Subcutaneous abdominal adipose tissue (tissue), 5 donors: ENCODE data around the gene ASRGL1.
"Not testable (repeated sequence)": the region's sequence is repeated elsewhere in the genome, so short reads cannot be mapped to it uniquely, and the experiment has no call there.

Experiments
- H3K27ac ChIP-seq: one replicate; pipeline ENCODE4 v1.7.0; 2013; ENCODE audit warnings: low read depth, mild to moderate bottlenecking, inconsistent platforms, low read length, moderate library complexity
- H3K27me3 ChIP-seq, 5 donors: one replicate each; pipeline ENCODE4 v1.7.0; 2013; ENCODE audit warnings: low read length in 5 of 5, inconsistent platforms in 1 of 5; ENCODE audit not compliant: control insufficient read depth in 5 of 5, insufficient read depth in 4 of 5
- H3K36me3 ChIP-seq, 5 donors: one replicate each; pipeline ENCODE4 v1.7.0; 2013; ENCODE audit warnings: low read length in 5 of 5; ENCODE audit not compliant: control insufficient read depth in 5 of 5, insufficient read depth in 5 of 5
- H3K4me1 ChIP-seq, 5 donors: one replicate each; pipeline ENCODE4 v1.7.0; 2013; ENCODE audit warnings: low read length in 5 of 5, mild to moderate bottlenecking in 3 of 5, moderate library complexity in 1 of 5; ENCODE audit not compliant: control insufficient read depth in 5 of 5, insufficient read depth in 5 of 5
- H3K4me3 ChIP-seq, 5 donors: one replicate each; pipeline ENCODE4 v1.7.0; 2013; ENCODE audit warnings: low read length in 5 of 5, low read depth in 1 of 5
- H3K9ac ChIP-seq, 5 donors: one replicate each; pipeline ENCODE4 v1.7.0; 2013; ENCODE audit warnings: low read length in 5 of 5, mild to moderate bottlenecking in 4 of 5, moderate library complexity in 3 of 5
- H3K9me3 ChIP-seq, 5 donors: one replicate each; pipeline ENCODE4 v1.7.0; 2013; ENCODE audit warnings: low read length in 5 of 5; ENCODE audit not compliant: control insufficient read depth in 5 of 5
- donor health status: healthy.
- donor health status: healthy.
- donor health status: healthy.
- donor health status: healthy.
- donor health status: healthy.

The ASRGL1 gene

DNA sequence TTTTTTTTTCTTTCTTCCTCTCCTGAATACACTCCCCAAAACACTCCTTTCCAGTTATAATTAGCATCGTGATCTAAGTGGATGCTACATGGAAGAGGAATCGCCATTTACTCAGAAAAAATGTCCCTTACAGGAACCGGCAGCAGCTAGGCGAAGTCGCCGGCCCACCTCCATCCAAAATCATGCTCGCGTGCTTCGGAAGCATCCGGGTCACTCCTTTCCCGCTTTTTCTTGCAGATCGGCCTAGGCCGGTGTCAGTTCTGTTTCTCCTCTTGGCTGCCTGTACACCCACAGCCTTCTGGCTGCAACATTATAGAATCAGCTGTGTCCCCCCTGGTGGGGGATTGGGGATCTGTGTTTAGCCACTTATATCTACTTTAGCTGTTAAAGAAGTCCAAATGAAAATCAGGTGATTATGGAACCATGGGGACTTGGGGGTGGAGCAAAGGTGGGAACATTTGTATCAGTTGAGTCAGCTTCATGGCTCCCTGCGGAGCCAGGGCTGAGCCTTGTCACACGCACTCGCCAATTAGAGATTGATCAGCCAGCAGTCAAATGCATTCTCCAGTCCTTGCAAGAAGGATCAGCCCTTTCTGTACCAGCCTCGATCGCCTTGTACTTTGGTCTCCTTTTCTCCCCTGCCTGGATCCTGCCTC is 36.3 kb downstream of the ASRGL1 start:
- Histone ChIP-seq H3K9me3 (peaks cover 0 to 2% (median 0%) of the 10 kb centered on the region in 5 donors), H3K4me1 (peaks cover 0 to 2% (median 0%) of the 10 kb centered on the region in 5 donors), H3K9ac (no peak overlapping the region), H3K36me3 (no peaks in the 10 kb centered on the region), H3K27me3 (no peaks in the 10 kb centered on the region), H3K4me3 (no peak overlapping the region), H3K27ac (no peak overlapping the region)

DNA sequence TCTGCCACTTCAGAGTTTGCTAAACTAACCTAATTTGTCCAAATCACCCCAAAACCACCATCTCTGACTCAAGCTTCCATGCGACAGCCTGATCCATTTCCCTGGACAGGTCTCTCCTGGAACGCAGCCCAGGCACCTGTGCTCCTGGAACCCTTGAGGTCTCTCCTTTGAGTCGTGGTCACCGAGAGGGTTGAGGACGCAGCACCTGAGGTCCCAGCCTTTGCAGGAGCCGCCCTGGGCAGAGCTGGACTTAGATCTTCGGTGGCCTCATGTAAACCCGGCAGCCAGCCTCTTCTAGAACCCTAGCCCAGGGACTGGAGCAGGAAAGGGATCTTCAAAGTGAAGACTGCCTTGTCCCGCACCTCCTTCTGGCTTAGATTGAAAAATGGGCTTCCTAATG is 37.6 kb downstream of the ASRGL1 start:
- Histone ChIP-seq H3K4me3 (no peak overlapping the region), H3K27ac (no peak overlapping the region)

DNA sequence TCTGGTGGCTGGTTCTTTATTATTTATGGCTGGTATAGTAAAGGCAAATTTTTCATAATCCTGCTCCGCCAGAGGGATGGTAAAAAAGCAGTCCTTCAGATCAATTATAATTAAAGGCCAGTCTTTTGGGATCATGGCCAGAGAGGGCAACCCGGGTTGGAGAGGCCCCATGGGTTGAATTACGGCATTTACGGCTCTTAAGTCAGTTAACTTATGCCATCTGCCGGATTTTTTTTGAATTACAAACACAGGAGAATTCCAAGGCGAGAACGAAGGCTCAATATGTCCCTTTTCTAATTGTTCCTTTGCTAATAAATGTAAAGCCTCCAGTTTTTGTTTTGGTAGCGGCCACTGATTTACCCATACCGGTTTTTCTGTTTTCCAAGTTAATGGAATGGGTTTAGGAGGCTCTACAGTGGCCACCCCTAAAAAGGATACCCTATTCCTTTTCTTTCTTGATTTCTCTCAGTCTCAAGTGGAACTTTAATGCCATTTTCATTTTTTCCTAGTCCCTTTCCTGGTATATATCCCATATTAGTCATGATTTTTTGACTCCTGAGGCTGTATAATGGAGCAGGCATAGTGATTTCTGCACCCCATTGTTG is 41.3 kb downstream of the ASRGL1 start:
- H3K9ac ChIP-seq, H3K4me3 ChIP-seq, H3K9me3 ChIP-seq, H3K27ac ChIP-seq, H3K4me1 ChIP-seq, H3K27me3 ChIP-seq, H3K36me3 ChIP-seq: not testable (repeated sequence)

More for the DNA sequence above, 37.6 kb downstream of the ASRGL1 start:
- Histone ChIP-seq H3K9ac (no peak overlapping the region), H3K27me3 (no peaks in the 10 kb centered on the region), H3K36me3 (no peaks in the 10 kb centered on the region), H3K4me1 (peaks cover 0 to 2% (median 0%) of the 10 kb centered on the region in 5 donors), H3K9me3 (no peaks in the 10 kb centered on the region)

DNA sequence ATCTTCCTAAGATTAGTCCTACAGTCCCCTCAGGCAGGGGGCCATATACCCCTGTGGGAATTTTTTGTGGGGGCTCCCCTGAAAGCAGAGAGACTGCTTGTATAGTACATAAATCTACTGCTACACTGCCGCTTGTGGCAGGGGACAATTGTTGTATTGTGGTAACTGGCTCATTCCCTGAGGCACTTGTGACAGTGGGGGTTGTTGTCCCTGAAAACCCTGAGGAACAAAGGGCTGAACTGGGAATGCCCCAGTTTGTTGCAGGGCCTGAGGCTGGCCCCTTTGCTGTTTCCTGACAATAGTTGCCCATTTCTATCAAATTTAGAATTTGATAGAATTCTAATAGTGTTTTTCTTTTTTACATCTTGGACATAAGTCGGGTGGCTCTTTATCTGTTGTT is 42.3 kb downstream of the ASRGL1 start:
- H3K27ac ChIP-seq, H3K27me3 ChIP-seq, H3K9me3 ChIP-seq, H3K4me1 ChIP-seq, H3K36me3 ChIP-seq, H3K9ac ChIP-seq, H3K4me3 ChIP-seq: not testable (repeated sequence)

DNA sequence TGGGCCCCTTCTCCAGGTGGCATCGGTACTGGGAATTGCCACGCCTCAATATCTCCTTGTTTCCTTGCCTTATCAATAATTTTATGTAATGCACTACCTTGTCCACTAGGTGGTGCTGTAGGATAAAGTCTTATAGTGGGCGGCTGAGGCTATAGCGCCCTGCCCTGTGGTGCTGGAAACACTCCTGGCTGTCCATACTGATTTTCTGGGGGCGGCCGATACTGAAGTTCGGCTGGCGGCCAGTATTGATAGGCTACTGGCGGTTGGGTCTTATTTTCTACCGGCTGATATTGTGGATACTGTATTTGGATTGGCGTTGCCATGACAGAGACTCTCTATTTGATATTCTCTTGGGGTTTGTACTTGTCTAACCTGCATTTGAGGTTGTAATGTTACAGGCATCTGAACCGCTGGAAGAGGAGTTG is 43.6 kb downstream of the ASRGL1 start:
- not testable (repeated sequence) for H3K4me1 ChIP-seq, H3K27ac ChIP-seq, H3K36me3 ChIP-seq, H3K9me3 ChIP-seq, H3K27me3 ChIP-seq
- peak overlapping the region in 1 of 5 donors; percentile 16 for H3K4me3 ChIP-seq
- H3K9ac ChIP-seq = peak overlapping the region in 1 of 5 donors; percentile 12

DNA sequence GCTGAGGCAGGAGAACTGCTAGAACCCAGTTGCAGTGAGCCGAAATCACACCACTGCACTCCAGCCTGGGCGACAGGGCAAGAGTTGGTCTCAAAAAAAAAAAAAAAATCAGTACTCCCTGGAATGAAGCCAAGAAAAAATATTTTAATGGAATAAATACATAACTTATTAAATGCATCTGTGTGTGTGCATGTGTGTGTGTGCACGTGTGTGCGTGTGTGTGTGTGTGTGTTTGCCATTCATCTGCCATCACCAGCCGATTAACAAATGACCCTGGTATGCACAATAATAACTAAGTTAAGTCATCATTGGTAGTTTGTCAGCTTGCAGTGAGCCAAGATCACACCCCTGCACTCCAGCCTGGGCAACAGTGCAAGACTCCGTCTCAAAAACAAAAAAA is 46.6 kb downstream of the ASRGL1 start:
- no peaks in the 10 kb centered on the region for H3K36me3 ChIP-seq
- H3K4me1 ChIP-seq = peaks cover 0 to 6% (median 4%) of the 10 kb centered on the region in 5 donors
- no peak overlapping the region for H3K4me3 ChIP-seq
- no peak overlapping the region for H3K27ac ChIP-seq
- no peaks in the 10 kb centered on the region for H3K9me3 ChIP-seq
- no peaks in the 10 kb centered on the region for H3K27me3 ChIP-seq
- no peak overlapping the region for H3K9ac ChIP-seq

DNA sequence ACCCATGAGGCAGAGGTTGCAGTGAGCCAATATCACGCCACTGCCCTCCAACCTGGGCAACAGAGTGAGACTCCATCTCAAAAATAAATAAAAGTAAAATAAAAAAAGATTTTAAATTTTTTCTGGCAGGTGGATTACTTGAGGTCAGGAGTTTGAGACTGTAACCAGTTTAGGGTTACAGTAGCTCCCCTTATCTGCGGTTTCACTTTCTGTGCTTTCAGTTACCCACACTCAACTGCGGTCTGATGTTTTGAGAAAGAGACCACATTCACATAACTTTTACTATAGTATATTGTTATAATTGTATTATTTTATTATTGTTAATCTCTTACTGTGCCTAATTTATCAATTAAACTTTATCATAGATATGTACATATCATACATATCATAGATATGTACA is 48.8 kb downstream of the ASRGL1 start:
- H3K4me3 ChIP-seq, H3K9ac ChIP-seq, H3K27me3 ChIP-seq, H3K27ac ChIP-seq, H3K36me3 ChIP-seq, H3K4me1 ChIP-seq, H3K9me3 ChIP-seq: not testable (repeated sequence)

DNA sequence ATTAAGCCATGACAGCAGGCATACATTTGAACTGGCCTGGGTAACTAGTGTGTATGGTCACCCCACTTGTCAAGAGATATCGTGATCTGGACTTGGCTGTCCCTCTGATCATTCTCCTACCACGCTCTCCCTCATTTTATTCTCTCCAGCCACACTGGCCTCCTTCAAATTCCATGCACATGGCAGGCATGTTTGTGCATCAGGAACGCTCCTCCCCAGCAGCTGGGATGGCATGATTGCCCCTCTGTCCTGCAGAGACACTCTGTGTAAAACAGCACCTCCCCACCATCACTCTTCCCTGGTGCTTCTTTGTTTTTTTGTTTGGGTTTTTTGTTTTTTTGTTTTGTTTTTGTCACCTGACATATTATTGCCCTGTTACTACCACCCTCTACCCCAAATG is 50.1 kb downstream of the ASRGL1 start:
- Histone ChIP-seq H3K36me3 (peaks cover 0 to 8% (median 0%) of the 10 kb centered on the region in 5 donors), H3K27me3 (no peaks in the 10 kb centered on the region), H3K9me3 (no peaks in the 10 kb centered on the region), H3K4me1 (peaks cover 0 to 9% (median 5%) of the 10 kb centered on the region in 5 donors), H3K4me3 (no peak overlapping the region), H3K27ac (no peak overlapping the region), H3K9ac (no peak overlapping the region)

DNA sequence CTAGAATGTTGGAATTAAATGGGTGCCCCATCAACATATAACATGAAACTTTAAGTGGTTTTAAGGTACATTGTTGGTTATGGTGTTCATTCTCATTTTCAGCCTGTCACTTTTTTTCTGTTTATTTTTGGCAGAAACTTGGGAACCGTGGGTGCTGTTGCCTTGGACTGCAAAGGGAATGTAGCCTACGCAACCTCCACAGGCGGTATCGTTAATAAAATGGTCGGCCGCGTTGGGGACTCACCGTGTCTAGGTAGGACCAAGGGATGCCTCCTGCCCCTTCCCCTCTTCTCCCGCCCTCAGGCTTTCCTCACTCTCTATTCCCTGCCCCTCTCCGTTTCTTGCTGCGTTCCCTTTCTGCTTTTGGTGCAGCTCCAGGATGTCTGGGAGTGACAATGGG is 51.8 kb downstream of the ASRGL1 start:
- no peak overlapping the region for H3K4me3 ChIP-seq
- no peaks in the 10 kb centered on the region for H3K9me3 ChIP-seq
- no peak overlapping the region for H3K9ac ChIP-seq
- H3K36me3 ChIP-seq = peaks cover 0 to 8% (median 0%) of the 10 kb centered on the region in 5 donors
- H3K4me1 ChIP-seq = peaks cover 0 to 9% (median 5%) of the 10 kb centered on the region in 5 donors
- no peaks in the 10 kb centered on the region for H3K27me3 ChIP-seq
- no peak overlapping the region for H3K27ac ChIP-seq

DNA sequence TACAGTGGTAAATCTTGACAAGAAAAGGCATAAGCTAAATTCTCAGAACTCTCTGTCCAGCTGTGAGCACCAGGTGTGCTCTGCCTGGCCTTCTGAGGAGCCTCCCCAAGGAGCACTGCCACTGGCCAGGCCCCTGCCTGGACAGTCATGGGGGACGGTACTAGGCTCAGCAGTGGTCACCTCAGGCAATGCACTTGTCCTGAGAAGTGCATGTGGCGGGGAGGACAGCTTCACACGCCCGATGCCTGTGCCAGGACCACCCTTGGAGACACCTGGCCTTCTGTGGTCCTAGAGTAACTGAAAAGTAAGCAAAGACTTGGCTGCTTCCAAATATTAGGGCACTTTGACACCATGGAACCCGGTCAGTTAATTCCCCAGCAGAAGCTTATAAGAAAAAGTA is 53.0 kb downstream of the ASRGL1 start:
- peaks cover under 1 to 16% (median 14%) of the 10 kb centered on the region in 5 donors for H3K4me1 ChIP-seq
- no peaks in the 10 kb centered on the region for H3K9me3 ChIP-seq
- H3K27me3 ChIP-seq = no peaks in the 10 kb centered on the region
- no peak overlapping the region for H3K27ac ChIP-seq
- no peak overlapping the region for H3K4me3 ChIP-seq
- no peak overlapping the region for H3K9ac ChIP-seq
- H3K36me3 ChIP-seq = peaks cover 0 to 8% (median 0%) of the 10 kb centered on the region in 5 donors
